Hematopoietic multipotent progenitor cell treated with erythropoietin and hydrocortisone succinate and interleukin-3 and kit ligand, for 6 days (in vitro differentiated cells): Measurements from ENCODE around the gene HSD17B1.
A peak's percentile ranks its signal among the peaks of the same experiment; 100 is the strongest.
"Not testable (repeated sequence)": the region's sequence is repeated elsewhere in the genome, so short reads cannot be mapped to it uniquely, and the experiment has no call there.

Experiments
- DNase-seq: peaks from one replicate; pipeline ENCODE4 v3.0.0-alpha.2; 2015

The HSD17B1 gene

DNA sequence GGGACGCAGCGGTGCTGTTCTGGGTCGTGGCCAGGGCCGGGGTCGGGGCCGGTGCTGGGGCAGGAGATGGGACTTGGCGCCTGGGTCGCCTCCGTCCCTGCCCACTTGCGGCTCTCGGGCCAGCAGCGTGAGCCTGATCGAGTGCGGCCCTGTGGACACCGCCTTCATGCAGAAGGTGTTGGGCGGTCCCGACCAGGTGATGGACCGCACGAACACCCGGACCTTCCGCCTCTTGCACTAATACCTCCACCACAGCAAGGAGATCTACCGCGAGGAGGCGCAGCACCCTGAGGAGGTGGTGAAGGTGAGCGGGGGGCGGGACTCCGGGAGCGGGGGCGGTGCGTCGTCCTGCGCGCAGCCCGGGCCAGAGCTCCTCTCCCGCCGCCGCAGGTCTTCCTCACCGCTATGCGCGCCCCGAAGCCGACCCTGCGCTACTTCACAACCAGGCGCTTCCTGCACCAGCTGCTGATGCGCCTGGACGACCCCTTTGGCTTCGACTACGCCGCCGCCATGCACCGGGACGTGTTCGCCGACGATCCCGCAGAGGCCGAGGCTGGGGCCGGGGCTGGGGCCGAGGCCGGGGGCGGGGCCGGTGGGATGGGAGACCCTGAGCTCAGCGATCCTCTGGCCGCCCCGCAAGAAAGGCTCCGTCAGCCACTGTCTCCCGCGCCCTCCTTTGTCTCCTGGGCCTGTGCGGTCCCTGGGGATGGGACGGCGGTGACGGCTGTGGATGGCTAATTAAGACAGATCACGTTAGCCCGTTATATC lies 4.5 kb upstream of the HSD17B1 start:
- peak; percentile 77 for DNase-seq

- DNase-seq = no peak
Observed at GRCh38 chr17:42548993-42549755, 3.5 kb upstream of the HSD17B1 start.

DNA sequence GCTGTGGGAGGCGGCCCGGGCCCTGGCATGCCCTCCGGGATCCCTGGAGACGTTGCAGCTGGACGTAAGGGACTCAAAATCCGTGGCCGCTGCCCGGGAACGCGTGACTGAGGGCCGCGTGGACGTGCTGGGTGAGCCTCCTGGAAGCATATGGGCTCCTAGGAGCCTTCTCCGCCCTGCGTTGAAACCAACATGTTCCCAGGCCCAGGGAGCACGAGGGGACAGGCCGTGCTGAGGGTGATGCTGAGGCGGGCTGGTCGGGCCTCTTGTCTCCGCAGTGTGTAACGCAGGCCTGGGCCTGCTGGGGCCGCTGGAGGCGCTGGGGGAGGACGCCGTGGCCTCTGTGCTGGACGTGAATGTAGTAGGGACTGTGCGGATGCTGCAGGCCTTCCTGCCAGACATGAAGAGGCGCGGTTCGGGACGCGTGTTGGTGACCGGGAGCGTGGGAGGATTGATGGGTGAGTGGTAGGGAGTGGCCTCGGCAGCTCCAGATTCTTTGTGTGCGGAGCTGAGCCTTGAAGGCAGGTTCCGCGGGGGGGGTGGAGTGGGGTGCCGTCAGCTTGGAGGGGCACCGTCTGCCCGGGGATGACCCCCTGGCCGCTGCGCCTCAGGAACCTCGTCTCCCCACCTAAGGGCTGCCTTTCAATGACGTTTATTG lies 567 bp downstream of the HSD17B1 start:
- DNase-seq = no peak

DNA sequence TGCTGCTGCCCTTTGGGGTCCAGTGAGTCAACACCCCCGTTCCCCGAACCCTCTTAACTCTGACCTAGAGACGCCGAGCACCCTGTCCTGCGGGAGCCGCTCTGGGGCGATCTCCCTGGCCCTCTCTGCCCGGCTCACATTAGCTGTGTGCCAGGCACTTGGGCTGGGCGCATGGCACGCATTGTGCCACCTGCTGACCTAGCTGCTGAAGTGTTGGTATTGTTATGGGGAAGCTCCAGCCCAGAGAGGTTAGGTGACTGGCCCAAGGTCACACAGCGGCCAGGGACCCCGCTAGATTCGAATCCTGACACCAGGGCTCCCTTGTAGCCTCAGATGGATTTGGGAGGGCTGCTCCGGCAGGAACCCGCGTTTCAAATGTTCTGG lies 1.1 kb downstream of the HSD17B1 start:
- DNase-seq = no peak

- DNase-seq = peak; percentile 89
Observed at GRCh38 chr17:42554250-42555121, 1.8 kb downstream of the HSD17B1 start.

GRCh38 chr17:42555122-42555622 lies 2.4 kb downstream of the HSD17B1 start:
- no peak for DNase-seq

DNA sequence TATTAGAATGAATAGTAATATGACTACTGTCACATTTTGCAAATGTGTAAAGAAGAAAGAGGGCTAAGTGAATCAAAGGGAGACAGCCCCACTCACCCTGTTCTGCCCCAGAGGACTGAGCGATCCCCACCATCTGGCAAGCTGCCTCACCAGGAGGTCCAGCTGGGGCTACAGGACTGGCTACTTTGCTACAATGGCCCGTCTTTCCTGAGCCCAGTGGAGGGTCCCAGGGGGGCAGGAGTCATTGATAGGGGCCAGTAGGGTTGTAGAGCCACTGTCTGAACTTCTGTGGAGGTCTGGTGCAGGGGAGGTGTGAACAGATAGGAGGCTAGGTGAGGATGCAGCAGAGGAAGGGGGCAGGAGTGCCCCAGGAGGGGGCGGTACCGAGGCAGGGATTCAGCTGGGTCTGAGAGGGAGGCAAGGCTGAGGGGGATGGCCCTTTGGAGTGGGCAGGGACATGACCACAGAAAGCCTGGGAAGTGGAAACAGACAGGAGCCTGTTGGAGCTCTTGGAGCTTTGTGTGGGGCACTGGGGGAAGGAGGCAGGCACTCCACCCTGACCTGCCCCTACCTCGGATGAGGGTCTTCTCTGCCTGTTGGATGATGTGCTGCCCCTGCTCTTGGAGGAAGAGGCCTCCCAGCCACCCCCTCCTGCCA lies 3.4 kb downstream of the HSD17B1 start:
- not testable (repeated sequence) for DNase-seq

- no peak for DNase-seq
Observed at GRCh38 chr17:42559075-42559474, 6.4 kb downstream of the HSD17B1 start.

- DNase-seq = no peak
Observed at GRCh38 chr17:42560246-42560645, 7.5 kb downstream of the HSD17B1 start.

- peak; percentile 98 for DNase-seq
Observed at GRCh38 chr17:42561897-42562387, 9.2 kb downstream of the HSD17B1 start, which contains the start of gene COASY. TSS of gene COASY (plus strand) at chr17:42562148. CDS start at chr17:42562623, 475 bp downstream.

DNA sequence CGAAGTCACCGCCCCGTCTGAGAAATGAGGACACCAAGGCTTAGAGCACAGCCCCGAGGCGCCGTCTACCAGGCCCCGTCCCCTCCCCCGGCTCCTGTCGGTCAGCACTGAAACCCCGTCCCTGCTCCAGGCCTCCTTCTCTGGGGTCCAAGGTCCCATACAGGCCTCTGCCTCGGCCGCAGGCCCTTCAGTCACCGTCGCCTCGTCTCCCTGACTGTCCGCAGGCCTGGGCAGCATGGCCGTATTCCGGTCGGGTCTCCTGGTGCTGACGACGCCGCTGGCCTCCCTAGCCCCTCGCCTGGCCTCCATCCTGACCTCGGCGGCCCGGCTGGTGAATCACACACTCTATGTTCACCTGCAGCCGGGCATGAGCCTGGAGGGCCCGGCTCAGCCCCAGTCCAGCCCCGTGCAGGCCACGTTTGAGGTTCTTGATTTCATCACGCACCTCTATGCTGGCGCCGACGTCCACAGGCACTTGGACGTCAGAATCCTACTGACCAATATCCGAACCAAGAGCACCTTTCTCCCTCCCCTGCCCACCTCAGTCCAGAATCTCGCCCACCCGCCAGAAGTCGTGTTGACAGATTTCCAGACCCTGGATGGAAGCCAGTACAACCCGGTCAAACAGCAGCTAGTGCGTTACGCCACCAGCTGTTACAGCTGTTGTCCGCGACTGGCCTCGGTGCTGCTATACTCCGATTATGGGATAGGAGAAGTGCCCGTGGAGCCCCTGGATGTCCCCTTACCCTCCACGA lies 9.8 kb downstream of the HSD17B1 start:
- DNase-seq = peak; percentile 53

GRCh38 chr17:42563143-42563509 lies 10.4 kb downstream of the HSD17B1 start:
- DNase-seq = no peak

GRCh38 chr17:42563543-42563942 lies 10.8 kb downstream of the HSD17B1 start:
- DNase-seq = no peak

DNA sequence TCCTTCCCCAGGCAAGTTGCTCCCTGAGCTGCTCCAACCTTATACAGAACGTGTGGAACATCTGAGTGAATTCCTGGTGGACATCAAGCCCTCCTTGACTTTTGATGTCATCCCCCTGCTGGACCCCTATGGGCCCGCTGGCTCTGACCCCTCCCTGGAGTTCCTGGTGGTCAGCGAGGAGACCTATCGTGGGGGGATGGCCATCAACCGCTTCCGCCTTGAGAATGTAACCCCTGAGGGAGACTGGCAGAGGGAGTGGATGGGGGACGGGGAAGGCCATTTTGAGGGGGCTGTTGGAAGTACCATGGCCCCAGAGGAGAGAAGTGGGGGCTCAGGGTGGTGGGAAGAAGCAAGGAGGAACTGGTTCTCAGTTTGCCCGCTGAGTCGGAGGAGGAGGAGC lies 11.2 kb downstream of the HSD17B1 start:
- no peak for DNase-seq

- DNase-seq = no peak
Observed at GRCh38 chr17:42564815-42565522, 12.2 kb downstream of the HSD17B1 start.

DNA sequence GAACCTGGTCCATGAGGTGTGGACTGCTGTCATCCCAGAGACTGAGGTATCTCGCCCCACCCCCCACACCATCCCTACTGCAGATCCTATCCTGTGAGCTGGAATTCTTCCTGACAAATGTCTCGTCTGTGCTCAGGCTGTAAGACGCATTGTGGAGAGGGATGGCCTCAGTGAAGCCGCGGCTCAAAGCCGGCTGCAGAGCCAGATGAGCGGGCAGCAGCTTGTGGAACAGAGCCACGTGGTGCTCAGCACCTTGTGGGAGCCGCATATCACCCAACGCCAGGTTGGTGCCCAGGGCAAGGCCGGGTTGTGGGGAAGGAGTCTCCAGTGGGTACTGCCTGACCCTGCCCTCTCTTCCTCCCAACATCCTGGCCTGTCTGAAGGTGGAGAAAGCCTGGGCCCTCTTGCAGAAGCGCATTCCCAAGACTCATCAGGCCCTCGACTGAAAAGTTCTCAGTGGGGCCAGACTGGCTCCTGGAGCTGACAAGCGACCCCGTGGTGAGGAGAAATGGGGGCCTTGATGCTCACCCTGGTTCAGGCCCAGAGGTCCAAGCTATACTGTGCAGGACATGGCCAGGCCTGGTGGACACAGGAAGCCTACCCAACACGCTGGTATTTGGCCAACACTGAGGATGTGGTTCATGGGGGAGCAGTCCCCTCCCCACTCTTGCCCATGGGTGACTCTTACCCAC lies 12.9 kb downstream of the HSD17B1 start:
- no peak for DNase-seq

- no peak for DNase-seq
Observed at GRCh38 chr17:42566215-42566882, 13.6 kb downstream of the HSD17B1 start.

DNA sequence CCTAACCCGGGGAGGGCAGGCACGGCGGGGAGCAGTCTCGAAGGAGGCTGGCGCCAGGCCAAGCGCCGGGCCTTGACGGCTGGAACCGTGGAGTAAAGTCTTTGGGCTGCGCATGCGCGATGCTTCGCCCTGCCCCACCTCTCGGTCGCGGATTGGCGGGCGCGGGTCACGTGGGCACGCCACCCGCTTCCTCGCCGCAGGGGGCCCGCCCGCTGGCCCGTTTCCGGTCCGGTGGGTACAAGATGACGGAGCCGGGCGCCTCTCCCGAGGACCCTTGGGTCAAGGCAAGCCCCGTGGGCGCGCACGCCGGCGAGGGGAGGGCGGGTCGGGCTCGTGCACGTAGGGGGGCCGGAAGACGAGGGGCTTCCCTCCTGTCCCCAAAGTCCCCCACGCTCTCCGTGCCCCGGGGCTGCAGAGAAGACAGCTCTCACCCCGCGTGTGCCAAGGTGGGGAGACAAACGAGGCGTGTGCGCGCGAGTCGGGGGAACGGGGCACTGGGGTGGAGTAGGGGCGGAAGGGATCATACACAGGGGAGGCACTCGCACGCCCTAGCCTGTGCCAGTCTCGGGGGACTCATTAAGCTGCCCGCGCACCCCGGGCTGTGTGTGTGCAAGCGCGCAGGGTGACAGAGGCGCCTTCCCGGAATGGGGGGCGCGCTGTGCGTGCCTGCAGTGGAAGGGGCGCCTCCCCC lies 14.3 kb downstream of the HSD17B1 start, which contains the start of gene MLX:
Gene MLX, plus strand, starts transcription at position 218 of the 691 bp plus-strand sequence. Its CDS starts 25 bp downstream, at position 243.
- peak; percentile 99 for DNase-seq
